ENCODE results near the gene PLEKHB1. TPM values are rescaled to one million over a fixed set of nuclear protein-coding genes. Genes with fewer than 3 reads are reported as not detected.
A peak's percentile ranks its signal among the peaks of the same experiment; 100 is the strongest.

Gene PLEKHB1
- total and polyA plus RNA-seq, 9 donors = 1.4 to 41.6 (median 8.3) TPM

GRCh38 chr11:73598719-73599379 lies 47.5 kb upstream of the PLEKHB1 start:
- Histone ChIP-seq H3K9me3 (no peaks in the 10 kb centered on the region), H3K27me3 (no peaks in the 10 kb centered on the region), H3K36me3 (no peaks in the 10 kb centered on the region), H3K4me1 (ENCODE audit: insufficient read depth) (peaks cover 13% of the 10 kb centered on the region), H3K4me3 (peak overlapping the region; percentile 74), H3K27ac (peak overlapping the region in 1 of 2 donors; percentile 85)
- intact Hi-C loops (cut with DNase I) = no loop called here
- 22 to 35% (median 33%) methylated on average over 20 of the region's 20 CpGs for WGBS, 3 donors
- TF ChIP-seq CTCF (IDR thresholded peaks at IDR 0.05) (no peak), POLR2A (IDR thresholded peaks at IDR 0.05) (no peak), EP300 (IDR thresholded peaks at IDR 0.05) (no peak)
- DNase-seq = no peak

- H3K9me3 ChIP-seq = no peaks in the 10 kb centered on the region
- whole genome bisulfite sequencing, 3 donors = 89 to 92% (median 92%) methylated on average over 5 of the region's 5 CpGs
These were observed 33.7 kb upstream of the PLEKHB1 start for GRCh38 chr11:73612601-73613140.

GRCh38 chr11:73614591-73614990 lies 31.8 kb upstream of the PLEKHB1 start:
- Histone ChIP-seq H3K9me3 (no peaks in the 10 kb centered on the region), H3K27ac (no peak overlapping the region), H3K36me3 (no peaks in the 10 kb centered on the region), H3K4me3 (no peak overlapping the region), H3K27me3 (no peaks in the 10 kb centered on the region), H3K4me1 (ENCODE audit: insufficient read depth) (no peaks in the 10 kb centered on the region)
- intact Hi-C loops (cut with DNase I) = no loop called here
- no peak for TF ChIP-seq POLR2A (IDR thresholded peaks at IDR 0.05)
- no peak for TF ChIP-seq EP300 (IDR thresholded peaks at IDR 0.05)
- no peak for TF ChIP-seq CTCF (IDR thresholded peaks at IDR 0.05)
- no peak for DNase-seq

More at GRCh38 chr11:73612601-73613140, 33.7 kb upstream of the PLEKHB1 start:
- no peaks in the 10 kb centered on the region for H3K4me1 ChIP-seq (ENCODE audit: insufficient read depth)
- intact Hi-C loops (cut with DNase I) = no loop called here
- H3K27me3 ChIP-seq = no peaks in the 10 kb centered on the region
- DNase-seq = no peak
- H3K36me3 ChIP-seq = no peaks in the 10 kb centered on the region
- TF ChIP-seq CTCF (IDR thresholded peaks at IDR 0.05) = no peak
- no peak for TF ChIP-seq EP300 (IDR thresholded peaks at IDR 0.05)
- no peak for TF ChIP-seq POLR2A (IDR thresholded peaks at IDR 0.05)
- no peak overlapping the region for H3K4me3 ChIP-seq
- H3K27ac ChIP-seq = no peak overlapping the region

- no peaks in the 10 kb centered on the region for H3K27me3 ChIP-seq
- no peaks in the 10 kb centered on the region for H3K9me3 ChIP-seq
- intact Hi-C loops (cut with DNase I) = no loop called here
- no peaks in the 10 kb centered on the region for H3K4me1 ChIP-seq (ENCODE audit: insufficient read depth)
- 54 to 55% (median 54%) methylated on average over 4 of the region's 4 CpGs for WGBS, 3 donors
- no peaks in the 10 kb centered on the region for H3K36me3 ChIP-seq
- no peak for TF ChIP-seq POLR2A (IDR thresholded peaks at IDR 0.05)
- TF ChIP-seq CTCF (IDR thresholded peaks at IDR 0.05) = no peak
- TF ChIP-seq EP300 (IDR thresholded peaks at IDR 0.05) = no peak
- DNase-seq = no peak
- H3K4me3 ChIP-seq = no peak overlapping the region
- no peak overlapping the region for H3K27ac ChIP-seq
These were observed 23.3 kb upstream of the PLEKHB1 start for GRCh38 chr11:73622926-73623593.

Data from ovary (tissue), 9 donors.